Pancreas (tissue), 10 donors: ENCODE measurements around the gene CXCR2. TPM values are rescaled to one million over a fixed set of nuclear protein-coding genes. Genes with fewer than 3 reads are reported as not detected.
A peak's percentile ranks its signal among the peaks of the same experiment; 100 is the strongest.

Experiments used
- ATAC-seq, 4 donors: fragments of 200-7000 bp; cut with Tn5 transposase; one replicate each; pipeline versions ENCODE4 v1.8.0 to v1.9.1; 2020; ENCODE audit warnings: mild to moderate bottlenecking in 4 of 4, moderate library complexity in 4 of 4
- DNase-seq, 6 donors: peaks; one replicate each; pipeline ENCODE4 v3.0.0-alpha.2; 2020
- FAIRE-seq: peaks from 2 replicates; lab custom pipeline; 2012; peaks lifted over from hg19 to GRCh38; lab: Jason Lieb, UNC
- H3K27ac ChIP-seq, 4 donors: fragments of 200-600 bp; sonication (generic); 1 replicate in 3 of 4; 2 replicates in 1 of 4; pipeline versions ENCODE4 v1.5.0 to v1.8.0; 2020
- H3K27me3 ChIP-seq, 4 donors: fragments of 200-600 bp; one replicate each; pipeline ENCODE4 v1.8.0; 2021
- H3K36me3 ChIP-seq, 3 donors: fragments of 200-600 bp; sonication (generic) in 1 of 3; one replicate each; pipeline versions ENCODE4 v1.5.0 to v1.8.0; 2020 to 2021
- H3K4me1 ChIP-seq, 3 donors: fragments of 200-600 bp; one replicate each; pipeline ENCODE4 v1.8.0; 2021
- H3K4me3 ChIP-seq, 4 donors: fragments of 200-600 bp; sonication (generic) in 2 of 4; one replicate each; pipeline versions ENCODE4 v1.5.0 to v1.8.0; 2020 to 2021
- H3K9me3 ChIP-seq, 4 donors: fragments of 200-600 bp; one replicate each; pipeline ENCODE4 v1.8.0; 2021
- CTCF ChIP-seq, 4 donors: fragments of 200-600 bp; sonication (generic) in 3 of 4; IDR thresholded peaks; one replicate each; pipeline versions ENCODE4 v1.5.0 to v1.8.0; 2021; ENCODE audit warnings: antibody characterized with exemption in 4 of 4
- WGBS, 2 donors: extraction: QIAGEN DNeasy Blood & Tissue Kit; methylation state at CpG; one replicate each; pipeline ENCODE4 v1.1.7; 2013; 5-methylcytosine and 5-hydroxymethylcytosine counted together
- intact Hi-C, 3 donors: fragments of 100-400 bp; cut with DNase I; formaldehyde crosslinking; loops; one replicate each; pipeline versions ENCODE4 v1.11.1 to v1.14.2; 2022
- polyA plus RNA-seq, 2 donors: library from polyadenylated mRNA; stranded (reverse); fragments of 200-250 nt; gene quantifications; one replicate each; pipeline ENCODE4 v1.2.3, GENCODE V29; 2013
- total RNA-seq, 6 donors: library from RNA; stranded (reverse); fragmentation: NEBNext Ultra II Directional in 4 of 6; extraction: Animal tissue kit (Norgen Biotek cat#: 25700) in 4 of 6; gene quantifications; one replicate each; pipeline versions ENCODE4 v1.2.1 to v1.2.4, GENCODE V29; 2021 to 2023
- donor health status: healthy with polysubstance abuse.
- donor health status: DM: no; HTN: no; CAD: no; lungs with moderate emphysema.
- donor health status: DM: no; HTN: no; CAD: no.
- donor health status: control.
- donor health status: control.
- donor health status: Bipolar disorder and iron deficiency.
- donor health status: DM: yes; HTN: yes; CAD: no.
- donor health status: DM: no; HTN: no; CAD: no.
- donor health status: DM: no; HTN: no; CAD: no.
- donor health status: DM: yes; HTN: yes; CAD: no.

CXCR2 gene
- total and polyA plus RNA-seq, 8 donors = 0.07 to 1.5 (median 0.90) TPM; not detected in 3

GRCh38 chr2:218081695-218082094, 44.1 kb upstream of the CXCR2 start:
- Histone ChIP-seq H3K27ac (no peak overlapping the region), H3K36me3 (no peaks in the 10 kb centered on the region), H3K4me1 (no peaks in the 10 kb centered on the region), H3K9me3 (no peaks in the 10 kb centered on the region), H3K27me3 (no peaks in the 10 kb centered on the region), H3K4me3 (no peak overlapping the region)
- intact Hi-C loops = no loop called here
- DNase-seq (peak in 1 of 6 donors; percentile 22), FAIRE-seq (no peak), ATAC-seq (no peak)
- WGBS, 2 donors = 85 to 87% methylated on average over 7 of the region's 7 CpGs
- no peak for TF ChIP-seq CTCF (IDR thresholded peaks at IDR 0.05)

GRCh38 chr2:218082586-218083351, 43.1 kb upstream of the CXCR2 start:
- no peak for TF ChIP-seq CTCF (IDR thresholded peaks at IDR 0.05)
- no peak overlapping the region for H3K27ac ChIP-seq
- H3K4me3 ChIP-seq = no peak overlapping the region
- no peaks in the 10 kb centered on the region for H3K36me3 ChIP-seq
- no peaks in the 10 kb centered on the region for H3K27me3 ChIP-seq
- intact Hi-C loops = no loop called here
- FAIRE-seq (no peak), DNase-seq (peak in 1 of 6 donors; percentile 6), ATAC-seq (no peak)
- H3K4me1 ChIP-seq = no peaks in the 10 kb centered on the region
- 66 to 70% methylated on average over 14 of the region's 14 CpGs for WGBS, 2 donors
- H3K9me3 ChIP-seq = no peaks in the 10 kb centered on the region

- ATAC-seq = no peak
- DNase-seq = no peak
Observed at GRCh38 chr2:218083352-218083676, 42.5 kb upstream of the CXCR2 start.

GRCh38 chr2:218086478-218086877, 39.4 kb upstream of the CXCR2 start:
- FAIRE-seq (no peak), ATAC-seq (no peak), DNase-seq (no peak)
- TF ChIP-seq CTCF (IDR thresholded peaks at IDR 0.05) = no peak
- H3K36me3 ChIP-seq = no peaks in the 10 kb centered on the region
- no peak overlapping the region for H3K27ac ChIP-seq
- H3K4me1 ChIP-seq = no peaks in the 10 kb centered on the region
- H3K9me3 ChIP-seq = no peaks in the 10 kb centered on the region
- no peaks in the 10 kb centered on the region for H3K27me3 ChIP-seq
- no peak overlapping the region for H3K4me3 ChIP-seq
- intact Hi-C loops = no loop called here

More at GRCh38 chr2:218083352-218083676, 42.5 kb upstream of the CXCR2 start:
- no peaks in the 10 kb centered on the region for H3K4me1 ChIP-seq
- H3K9me3 ChIP-seq = no peaks in the 10 kb centered on the region
- H3K36me3 ChIP-seq = no peaks in the 10 kb centered on the region
- intact Hi-C loops = no loop called here
- no peak for FAIRE-seq
- no peaks in the 10 kb centered on the region for H3K27me3 ChIP-seq
- WGBS, 2 donors = 85 to 91% methylated on average over 3 of the region's 3 CpGs
- TF ChIP-seq CTCF (IDR thresholded peaks at IDR 0.05) = no peak
- H3K4me3 ChIP-seq = no peak overlapping the region
- H3K27ac ChIP-seq = no peak overlapping the region

- WGBS, 2 donors = 68 to 76% methylated on average over 8 of the region's 8 CpGs
- Histone ChIP-seq H3K4me1 (no peaks in the 10 kb centered on the region), H3K4me3 (no peak overlapping the region), H3K27ac (no peak overlapping the region), H3K9me3 (no peaks in the 10 kb centered on the region), H3K27me3 (no peaks in the 10 kb centered on the region), H3K36me3 (no peaks in the 10 kb centered on the region)
- DNase-seq (no peak), FAIRE-seq (no peak), ATAC-seq (no peak)
- TF ChIP-seq CTCF (IDR thresholded peaks at IDR 0.05) = no peak
- intact Hi-C loops = no loop called here
Observed at GRCh38 chr2:218089259-218089658, 36.6 kb upstream of the CXCR2 start.
